Esophagus (tissue), 2 donors: ENCODE data around the gene CD164. TPM values are rescaled to one million over a fixed set of nuclear protein-coding genes. Genes with fewer than 3 reads are reported as not detected.
"Not testable (repeated sequence)": the region's sequence is repeated elsewhere in the genome, so short reads cannot be mapped to it uniquely, and the experiment has no call there.

Source experiments
- H3K27ac ChIP-seq, 2 donors: one replicate each; pipeline ENCODE4 v1.5.1; 2013; ENCODE audit warnings: low read depth in 2 of 2, mild to moderate bottlenecking in 2 of 2, inconsistent platforms in 1 of 2, low read length in 1 of 2, moderate library complexity in 1 of 2
- H3K27me3 ChIP-seq, 2 donors: one replicate each; pipeline ENCODE4 v1.6.1; 2013; ENCODE audit warnings: low read length in 2 of 2, control low read depth in 1 of 2, mild to moderate bottlenecking in 1 of 2; ENCODE audit not compliant: insufficient read depth in 2 of 2, control insufficient read depth in 1 of 2
- H3K36me3 ChIP-seq, 2 donors: one replicate each; pipeline ENCODE4 v1.6.1; 2013; ENCODE audit warnings: low read length in 1 of 2; ENCODE audit not compliant: control insufficient read depth in 2 of 2, insufficient read depth in 2 of 2
- H3K4me1 ChIP-seq, 2 donors: one replicate each; pipeline ENCODE4 v1.6.1; 2013; ENCODE audit warnings: low read length in 1 of 2; ENCODE audit not compliant: control insufficient read depth in 2 of 2, insufficient read depth in 2 of 2
- H3K4me3 ChIP-seq, 2 donors: one replicate each; pipeline ENCODE4 v1.5.1; 2013; ENCODE audit warnings: low read length in 2 of 2, mild to moderate bottlenecking in 2 of 2, low read depth in 1 of 2, moderate library complexity in 1 of 2
- H3K9me3 ChIP-seq, 2 donors: one replicate each; pipeline ENCODE4 v1.6.1; 2013; ENCODE audit warnings: mild to moderate bottlenecking in 2 of 2, low read depth in 1 of 2, low read length in 1 of 2, moderate library complexity in 1 of 2; ENCODE audit not compliant: control insufficient read depth in 2 of 2, insufficient read depth in 1 of 2
- WGBS, 2 donors: extraction: QIAGEN DNeasy Blood & Tissue Kit; methylation state at CpG; one replicate each; pipeline ENCODE4 v1.1.7; 2013; 5-methylcytosine and 5-hydroxymethylcytosine counted together
- polyA plus RNA-seq, 2 donors: library from polyadenylated mRNA; stranded (reverse); fragments of 200-250 nt; gene quantifications; one replicate each; pipeline ENCODE4 v1.2.3, GENCODE V29; 2013
- donor health status: healthy with polysubstance abuse.
- donor health status: Bipolar disorder and iron deficiency.

The CD164 gene
- polyA plus RNA-seq, 2 donors: 56.9 to 66.9 TPM

- H3K36me3 ChIP-seq: peaks cover 0 to 3% of the 10 kb centered on the region in 2 donors
- no peaks in the 10 kb centered on the region for H3K27me3 ChIP-seq
- WGBS, 2 donors: 25 to 31% methylated on average over 2 of the region's 2 CpGs
- H3K27ac ChIP-seq: no peak overlapping the region
- H3K4me1 ChIP-seq: no peaks in the 10 kb centered on the region
- peak overlapping the region in 1 of 2 donors; percentile 68 for H3K4me3 ChIP-seq
- H3K9me3 ChIP-seq: no peaks in the 10 kb centered on the region
These were observed 2.6 kb downstream of the CD164 start for GRCh38 chr6:109379711-109380110.

- 87 to 90% methylated on average over 3 of the region's 3 CpGs for WGBS, 2 donors
- H3K36me3 ChIP-seq: peaks cover 3 to 6% of the 10 kb centered on the region in 2 donors
- H3K4me1 ChIP-seq: peaks cover 0 to 2% of the 10 kb centered on the region in 2 donors
- H3K27ac ChIP-seq: no peak overlapping the region
- H3K4me3 ChIP-seq: no peak overlapping the region
- no peaks in the 10 kb centered on the region for H3K27me3 ChIP-seq
- no peaks in the 10 kb centered on the region for H3K9me3 ChIP-seq
These were observed 4.5 kb downstream of the CD164 start for GRCh38 chr6:109377717-109378116.

- 82 to 86% methylated on average over 4 of the region's 4 CpGs for WGBS, 2 donors
- Histone ChIP-seq H3K4me1 (peaks cover 0 to 2% of the 10 kb centered on the region in 2 donors), H3K4me3 (no peak overlapping the region), H3K27me3 (no peaks in the 10 kb centered on the region), H3K27ac (no peak overlapping the region), H3K36me3 (peaks cover 3 to 9% of the 10 kb centered on the region in 2 donors), H3K9me3 (no peaks in the 10 kb centered on the region)
These were observed 7.9 kb downstream of the CD164 start for GRCh38 chr6:109374326-109374892.

- Histone ChIP-seq H3K9me3 (no peaks in the 10 kb centered on the region), H3K27ac (no peak overlapping the region), H3K27me3 (no peaks in the 10 kb centered on the region), H3K4me3 (no peak overlapping the region), H3K36me3 (peaks cover 3 to 9% of the 10 kb centered on the region in 2 donors), H3K4me1 (peaks cover 0 to 2% of the 10 kb centered on the region in 2 donors)
- 79 to 85% methylated on average over 4 of the region's 4 CpGs for WGBS, 2 donors
These were observed 8.5 kb downstream of the CD164 start for GRCh38 chr6:109373762-109374161.

GRCh38 chr6:109373331-109373730 lies 8.9 kb downstream of the CD164 start:
- WGBS, 2 donors: 84 to 87% methylated on average over 4 of the region's 4 CpGs
- Histone ChIP-seq H3K36me3 (peaks cover 3 to 9% of the 10 kb centered on the region in 2 donors), H3K27me3 (no peaks in the 10 kb centered on the region), H3K4me1 (peaks cover 0 to 2% of the 10 kb centered on the region in 2 donors), H3K9me3 (no peaks in the 10 kb centered on the region), H3K4me3 (no peak overlapping the region), H3K27ac (no peak overlapping the region)

- H3K9me3 ChIP-seq: no peaks in the 10 kb centered on the region
- peaks cover 0 to 2% of the 10 kb centered on the region in 2 donors for H3K4me1 ChIP-seq
- H3K27me3 ChIP-seq: no peaks in the 10 kb centered on the region
- no peak overlapping the region for H3K27ac ChIP-seq
- no peak overlapping the region for H3K4me3 ChIP-seq
- H3K36me3 ChIP-seq: peaks cover 3 to 9% of the 10 kb centered on the region in 2 donors
- 48 to 59% methylated on average over 2 of the region's 2 CpGs for WGBS, 2 donors
These were observed 10.1 kb downstream of the CD164 start for GRCh38 chr6:109372130-109372529.

GRCh38 chr6:109370792-109371191 lies 11.5 kb downstream of the CD164 start:
- Histone ChIP-seq H3K36me3 (peaks cover 2 to 9% of the 10 kb centered on the region in 2 donors), H3K27ac (no peak overlapping the region), H3K9me3 (no peaks in the 10 kb centered on the region), H3K4me1 (peaks cover 0 to 2% of the 10 kb centered on the region in 2 donors), H3K27me3 (no peaks in the 10 kb centered on the region), H3K4me3 (no peak overlapping the region)
- 60 to 64% methylated on average over 3 of the region's 3 CpGs for WGBS, 2 donors

- Histone ChIP-seq H3K4me3 (no peak overlapping the region), H3K9me3 (no peaks in the 10 kb centered on the region), H3K4me1 (peaks cover 0 to 2% of the 10 kb centered on the region in 2 donors), H3K27me3 (no peaks in the 10 kb centered on the region), H3K36me3 (peaks cover 2 to 9% of the 10 kb centered on the region in 2 donors), H3K27ac (no peak overlapping the region)
- 87 to 90% methylated on average over 1 of the region's 1 CpG for WGBS, 2 donors
These were observed 11.9 kb downstream of the CD164 start for GRCh38 chr6:109370336-109370735.

GRCh38 chr6:109369728-109370127 lies 12.5 kb downstream of the CD164 start:
- 91 to 92% methylated on average over 4 of the region's 4 CpGs for WGBS, 2 donors
- Histone ChIP-seq H3K27ac (no peak overlapping the region), H3K27me3 (no peaks in the 10 kb centered on the region), H3K36me3 (peaks cover 2 to 9% of the 10 kb centered on the region in 2 donors), H3K4me3 (no peak overlapping the region), H3K9me3 (no peaks in the 10 kb centered on the region), H3K4me1 (peaks cover 0 to 2% of the 10 kb centered on the region in 2 donors)

GRCh38 chr6:109364382-109365078 lies 17.7 kb downstream of the CD164 start:
- H3K4me1 ChIP-seq, H3K27ac ChIP-seq, H3K9me3 ChIP-seq, H3K27me3 ChIP-seq, H3K4me3 ChIP-seq: not testable (repeated sequence)
- peaks cover 6 to 10% of the 10 kb centered on the region in 2 donors for H3K36me3 ChIP-seq
- 92 to 96% methylated on average over 4 to 5 of the region's 5 CpGs for WGBS, 2 donors
